Frontal cortex (tissue), 4 donors: ENCODE results near the gene PCCB. TPM values are rescaled to one million over a fixed set of nuclear protein-coding genes. Genes with fewer than 3 reads are reported as not detected.
"Not testable (repeated sequence)": the region's sequence is repeated elsewhere in the genome, so short reads cannot be mapped to it uniquely, and the experiment has no call there.

Source experiments
- DNase-seq, 2 donors: peaks; one replicate each; pipeline ENCODE4 v3.0.0; 2012; ENCODE audit warnings: low spot score in 2 of 2
- FAIRE-seq: peaks from 2 replicates; lab custom pipeline; 2012; peaks lifted over from hg19 to GRCh38; lab: Jason Lieb, UNC
- total RNA-seq: library from RNA; depleted of rRNA; stranded (reverse); fragments of >200 nt; gene quantifications from one replicate; pipeline ENCODE4 v1.2.3, GENCODE V29; 2014
- donor health status: control.
- donor health status: control.
- donor health status: control.

The PCCB gene
- 41.2 TPM for total RNA-seq

DNA sequence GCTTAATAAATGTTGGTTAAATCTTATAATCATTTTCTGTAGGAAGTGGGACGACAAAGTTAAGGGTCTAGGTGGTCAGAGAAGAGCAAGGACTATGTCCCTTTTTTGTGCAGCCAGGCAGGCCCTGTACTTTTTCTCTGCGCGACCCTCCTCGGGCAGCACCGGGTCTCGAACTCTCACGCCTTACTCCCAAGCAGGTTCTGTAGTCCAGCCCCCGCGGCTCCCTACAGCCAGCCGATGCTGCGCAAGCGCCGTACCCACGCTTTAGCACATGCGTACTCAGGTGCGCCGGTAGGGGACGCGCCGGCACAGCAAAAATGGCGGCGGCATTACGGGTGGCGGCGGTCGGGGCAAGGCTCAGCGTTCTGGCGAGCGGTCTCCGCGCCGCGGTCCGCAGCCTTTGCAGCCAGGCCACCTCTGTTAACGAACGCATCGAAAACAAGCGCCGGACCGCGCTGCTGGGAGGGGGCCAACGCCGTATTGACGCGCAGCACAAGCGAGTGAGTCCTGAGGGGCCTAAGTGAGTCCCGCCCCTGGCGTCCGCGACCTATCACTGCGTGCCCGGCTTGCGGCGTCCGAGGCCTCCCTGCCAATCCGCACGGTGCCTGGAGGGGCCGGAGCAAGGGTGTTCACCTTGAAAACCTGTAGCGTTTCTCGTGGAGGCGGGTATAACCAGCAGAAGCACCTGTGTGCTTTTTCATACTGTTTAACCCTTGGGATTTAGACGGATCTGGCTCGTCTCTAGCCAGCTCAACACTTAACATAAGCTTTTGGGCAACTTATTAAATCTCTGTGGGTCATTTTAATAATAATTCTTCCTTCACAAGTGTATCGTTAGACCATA is at the start of gene PCCB:
PCCB (plus strand) TSS at position 282 of the 844 bp plus-strand sequence; CDS start at position 318, 36 bp downstream.
- no peak for FAIRE-seq
- peak; percentile 74 to 81 for DNase-seq

DNA sequence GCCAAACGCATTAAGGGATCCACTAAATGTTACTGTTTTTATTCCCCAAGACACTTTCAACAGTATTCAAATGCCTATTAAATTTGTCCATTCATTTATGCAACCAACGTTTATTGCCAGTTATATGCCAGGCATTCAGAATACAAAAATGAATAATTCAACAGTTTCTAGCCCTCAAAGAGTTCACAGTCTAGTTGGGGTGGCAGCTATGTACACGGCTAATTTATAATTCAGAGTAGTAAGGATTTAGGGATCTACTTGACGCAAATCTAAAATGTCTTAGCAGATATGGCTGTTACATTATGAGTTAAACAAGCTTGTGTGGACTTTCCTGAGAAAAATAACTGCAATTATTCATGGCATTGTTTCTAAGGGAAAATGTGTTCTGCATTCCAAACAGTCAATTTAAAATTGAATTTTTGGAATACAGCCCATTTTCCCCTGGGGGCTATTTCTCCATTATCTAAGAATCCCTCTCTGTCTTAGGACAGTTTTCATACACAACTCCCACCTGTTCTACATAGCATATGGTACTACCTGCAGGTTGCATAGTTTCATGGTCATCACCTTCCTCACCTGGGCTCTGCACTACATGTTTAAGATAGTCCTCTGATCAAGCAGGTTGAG is 42.5 kb upstream of the PCCB start:
- FAIRE-seq (no peak), DNase-seq (no peak)

DNA sequence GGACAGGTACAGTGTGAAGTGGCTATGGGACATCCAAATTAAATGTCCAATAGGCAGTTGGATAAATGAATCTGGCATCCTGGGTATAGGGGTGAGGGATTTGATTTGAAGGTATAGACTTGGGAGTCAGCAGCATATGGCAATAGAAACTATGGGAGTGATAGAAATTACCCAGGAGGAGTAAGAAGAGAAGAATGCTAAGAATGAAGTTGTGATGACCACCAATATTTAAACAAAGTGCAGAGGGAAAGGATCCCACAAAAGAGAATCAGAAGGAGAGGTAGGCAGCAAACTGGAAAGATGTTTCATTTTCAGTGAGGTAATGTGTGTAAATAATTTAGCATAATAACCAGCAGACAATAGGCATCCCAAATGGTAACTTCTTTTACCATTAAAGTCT is 40.2 kb upstream of the PCCB start:
- no peak for FAIRE-seq
- DNase-seq: no peak

DNA sequence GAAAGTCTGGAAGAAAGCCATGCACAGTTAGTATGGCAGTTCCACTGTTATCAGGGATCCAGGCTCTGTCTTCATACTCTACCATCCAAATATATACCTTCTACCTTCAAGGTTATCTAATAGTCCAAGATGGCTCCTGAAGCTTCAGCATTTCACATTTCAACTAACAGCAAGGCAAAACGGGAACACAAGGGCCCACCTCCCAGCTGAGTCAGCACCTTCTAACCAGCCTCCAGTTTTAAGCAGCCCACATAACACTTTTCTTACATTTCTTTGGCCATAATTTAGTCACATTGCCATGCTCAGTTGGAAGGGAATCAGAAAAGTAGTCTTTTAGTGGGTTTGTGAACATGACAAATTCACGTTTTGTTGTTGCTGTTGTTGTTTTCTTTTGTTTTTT is 38.6 kb upstream of the PCCB start:
- no peak for DNase-seq
- FAIRE-seq: no peak

DNA sequence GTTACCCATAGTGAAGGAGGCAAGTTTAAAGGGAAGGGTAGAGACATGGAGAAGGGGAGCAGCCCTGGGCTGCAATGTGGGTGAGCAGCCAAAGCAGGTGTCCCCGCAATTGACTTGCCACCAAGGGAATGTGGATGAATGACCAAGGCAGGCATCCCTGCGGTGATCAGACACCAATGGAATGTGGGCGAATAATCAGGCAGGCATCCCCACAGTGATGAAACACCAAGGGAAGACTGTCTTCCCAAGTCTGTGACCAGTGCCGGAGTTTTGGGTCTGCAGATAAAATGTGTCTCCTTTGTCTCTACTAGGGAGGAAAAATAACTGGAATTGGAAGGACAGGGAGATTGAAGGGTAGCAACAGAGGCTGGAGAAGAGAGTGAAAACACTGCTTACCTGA is 27.4 kb upstream of the PCCB start:
- not testable (repeated sequence) for FAIRE-seq, DNase-seq

DNA sequence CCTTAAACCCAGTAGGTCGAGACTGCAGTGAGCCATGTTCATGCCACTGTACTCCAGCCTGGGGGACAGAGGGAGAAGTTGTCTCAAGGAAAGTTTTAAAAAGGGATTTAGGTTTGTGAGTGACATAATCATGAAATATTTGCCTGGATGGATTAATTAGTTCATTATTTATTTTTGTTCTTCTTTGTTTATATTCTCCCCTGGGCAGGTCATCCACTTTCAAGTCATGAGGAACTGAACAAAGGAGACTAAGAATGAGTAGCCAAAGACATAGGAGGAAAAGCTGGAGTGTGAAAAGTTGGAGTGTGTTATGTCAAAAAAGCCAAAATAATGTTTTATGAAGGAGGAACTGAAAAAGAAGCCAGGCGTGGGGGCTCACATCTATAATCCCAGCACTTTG is 17.7 kb upstream of the PCCB start:
- no peak for FAIRE-seq

DNA sequence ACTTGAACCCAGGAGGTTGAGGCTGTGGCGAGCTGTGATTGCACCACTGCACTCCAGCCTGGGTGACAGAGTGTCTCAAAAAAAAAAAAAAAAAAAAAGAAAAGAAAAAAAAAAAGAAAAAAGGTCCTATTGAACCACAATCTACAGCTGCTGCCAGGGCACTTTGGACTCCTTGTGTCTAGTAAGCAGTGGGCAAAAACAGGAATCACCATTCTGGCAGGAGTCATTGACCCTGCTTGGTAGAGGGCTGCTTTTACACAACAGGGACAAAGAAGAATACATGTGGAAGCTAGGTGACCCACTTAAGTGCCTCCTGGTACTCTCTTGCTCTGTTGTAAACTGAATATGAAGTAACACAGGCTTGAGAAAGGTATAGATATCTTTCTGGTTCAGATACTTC is 14.6 kb upstream of the PCCB start:
- DNase-seq: no peak
- no peak for FAIRE-seq

More for the DNA sequence above, 17.7 kb upstream of the PCCB start:
- DNase-seq: no peak

DNA sequence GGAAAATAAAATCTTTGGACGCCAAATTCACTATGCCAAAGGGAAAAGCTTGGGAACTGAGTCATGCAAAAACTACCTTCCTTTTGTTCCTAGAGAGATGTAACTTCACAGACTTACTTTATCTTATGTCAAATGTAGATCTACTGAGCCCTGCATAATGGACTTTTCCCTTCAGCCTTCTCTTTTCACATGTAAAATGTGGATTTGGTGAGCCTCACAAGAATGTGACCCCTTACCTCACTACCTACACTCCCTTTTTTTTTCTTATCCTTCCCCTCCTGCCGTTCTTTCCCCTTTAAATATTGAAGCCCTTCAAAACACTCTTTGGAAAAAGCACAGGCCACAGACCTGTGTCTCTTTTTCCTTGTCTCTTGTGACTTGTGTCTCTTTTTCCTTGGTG is 14.0 kb upstream of the PCCB start:
- FAIRE-seq: no peak
- DNase-seq: no peak

DNA sequence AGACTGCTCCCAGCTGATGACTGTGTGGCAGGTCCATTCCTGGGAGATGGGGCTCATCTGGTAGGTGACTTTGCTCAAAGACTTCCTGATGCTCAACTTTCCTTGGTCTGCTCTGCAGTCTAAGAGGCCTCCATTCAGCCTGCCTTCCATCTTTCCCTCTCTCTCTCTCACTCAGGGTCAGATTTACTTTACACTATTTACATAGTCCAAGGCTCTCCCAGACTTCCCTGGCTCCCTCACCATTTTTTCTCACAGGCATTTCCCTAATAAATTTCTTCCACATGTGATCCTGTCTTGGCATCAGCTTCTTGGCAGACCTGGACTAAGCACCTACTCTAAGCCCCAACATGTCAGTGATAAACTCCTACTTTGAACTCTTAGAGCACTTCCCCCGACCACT is 13.0 kb upstream of the PCCB start:
- no peak for DNase-seq
- no peak for FAIRE-seq

DNA sequence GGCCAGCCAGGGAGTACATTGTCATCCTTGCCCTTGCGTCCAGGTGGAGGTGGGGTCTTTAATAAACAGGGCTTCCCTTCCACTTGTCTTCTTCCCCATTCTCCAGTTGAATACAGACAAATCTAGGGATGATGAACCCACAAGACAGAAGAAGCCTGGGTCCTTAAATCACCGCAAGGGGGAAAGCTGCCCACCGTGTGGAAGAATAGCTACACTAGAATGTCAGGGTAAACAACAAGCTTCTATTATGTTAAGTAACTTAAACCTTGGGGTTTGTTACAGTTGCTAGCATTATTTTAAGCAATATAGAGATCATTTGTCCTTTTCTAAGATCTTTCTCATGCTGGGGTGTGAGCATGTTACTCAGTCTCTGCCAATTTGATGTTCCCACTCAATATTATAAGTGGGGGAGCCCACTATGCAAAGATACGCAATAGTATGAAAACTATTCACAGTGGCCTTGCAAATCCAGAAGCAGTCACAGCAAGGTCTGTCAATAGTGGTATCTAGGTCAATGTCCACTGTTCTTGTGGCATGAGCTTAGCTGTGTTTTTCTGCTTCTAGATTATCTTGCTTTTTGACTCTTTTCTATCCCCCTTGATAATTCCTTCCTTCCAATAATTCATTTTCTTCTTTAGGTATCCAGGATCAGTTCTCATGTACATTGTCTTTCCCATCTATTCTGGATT is 12.0 kb upstream of the PCCB start:
- DNase-seq (no peak), FAIRE-seq (no peak)

DNA sequence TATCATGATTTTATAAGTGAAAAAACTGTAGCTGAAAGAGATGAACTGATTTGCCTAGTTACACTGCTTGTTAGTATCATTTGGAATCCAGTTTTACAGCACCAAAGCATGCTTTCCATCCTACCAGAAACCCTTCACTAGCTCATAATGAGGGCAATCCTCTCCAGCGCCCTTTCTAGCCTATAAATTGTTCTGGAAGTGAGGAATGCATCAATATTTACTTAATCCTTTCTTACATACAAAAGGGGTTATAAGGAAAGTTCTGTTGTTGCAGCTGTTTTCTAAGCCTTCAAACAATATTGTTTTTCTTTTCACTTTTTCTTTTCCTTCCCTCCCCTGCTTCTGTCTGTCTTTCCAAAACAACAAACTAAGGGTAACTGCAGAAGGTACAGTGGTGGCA is 11.0 kb upstream of the PCCB start:
- FAIRE-seq (no peak), DNase-seq (no peak)

DNA sequence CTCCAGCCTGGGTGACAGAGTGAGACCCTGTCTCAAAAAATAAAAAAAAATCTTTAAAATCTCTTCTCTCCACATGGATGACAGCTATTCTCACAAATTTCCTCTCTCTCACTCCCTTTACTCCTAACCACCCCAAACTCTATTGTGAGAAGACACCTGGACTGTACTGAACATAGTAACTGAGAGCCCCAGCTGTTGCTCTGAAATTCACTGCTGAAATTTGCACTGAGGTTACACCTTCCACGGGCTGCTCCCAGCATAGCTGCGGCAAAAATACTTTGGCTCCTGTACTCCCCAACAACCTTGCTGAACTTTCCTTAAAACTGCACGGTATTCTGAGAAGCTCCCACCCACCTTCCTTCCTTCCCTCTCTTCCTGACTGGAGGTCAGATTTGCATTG is 4.4 kb upstream of the PCCB start:
- DNase-seq (no peak), FAIRE-seq (no peak)

DNA sequence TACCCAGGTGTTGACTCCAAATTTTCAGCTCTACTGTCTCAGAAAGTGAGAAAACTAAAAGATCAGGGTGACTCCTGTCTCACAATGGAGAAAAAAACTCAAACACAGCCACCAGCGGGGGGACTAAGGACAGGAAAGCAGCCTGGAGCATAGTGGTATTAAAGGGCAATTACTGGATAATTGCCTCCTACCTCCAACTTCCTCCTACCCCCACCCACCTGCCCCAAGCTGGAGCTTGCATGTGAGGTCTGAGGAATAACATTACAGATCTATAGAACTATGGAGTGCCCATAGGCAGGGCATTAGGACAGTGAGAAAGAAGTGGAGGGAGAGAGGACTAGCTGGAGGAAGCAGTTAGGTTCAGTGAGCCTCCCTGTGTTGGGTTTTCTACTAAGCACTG is 2.7 kb upstream of the PCCB start:
- FAIRE-seq (no peak), DNase-seq (no peak)

DNA sequence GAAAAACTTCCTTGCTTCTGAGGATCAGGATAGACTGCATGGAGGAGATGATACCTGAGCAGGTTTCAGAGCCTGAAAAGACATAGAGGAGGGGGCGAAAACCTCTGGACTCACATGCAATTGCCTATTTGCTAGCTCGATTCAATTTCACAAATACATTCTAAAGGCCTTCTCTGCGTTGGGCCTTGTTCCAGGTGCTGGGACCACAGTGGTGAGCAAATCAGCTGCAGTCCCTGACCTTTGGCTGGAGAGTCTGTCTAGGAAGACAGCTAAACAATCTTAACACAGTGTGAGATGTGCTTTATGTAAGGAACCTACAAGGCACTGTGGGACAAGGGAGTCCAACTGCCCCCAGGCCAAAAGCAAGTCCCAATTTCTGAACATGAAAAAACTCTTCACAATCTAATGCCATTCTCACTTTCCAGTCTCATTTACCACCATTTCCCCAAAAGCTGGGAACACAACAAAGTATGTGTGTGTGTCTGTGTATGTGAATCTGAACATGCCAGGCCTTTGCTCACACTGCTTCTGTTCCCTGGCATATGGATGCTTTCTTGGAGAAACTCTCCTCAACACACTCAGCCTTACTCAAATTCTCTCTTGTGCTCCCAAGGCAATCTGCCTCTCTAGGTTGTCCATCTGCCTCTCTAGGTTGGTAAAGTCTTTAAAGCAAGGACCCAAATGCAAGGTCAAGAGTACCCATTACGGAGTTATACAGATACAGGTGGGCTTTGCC is 2.1 kb upstream of the PCCB start:
- DNase-seq (no peak), FAIRE-seq (no peak)

DNA sequence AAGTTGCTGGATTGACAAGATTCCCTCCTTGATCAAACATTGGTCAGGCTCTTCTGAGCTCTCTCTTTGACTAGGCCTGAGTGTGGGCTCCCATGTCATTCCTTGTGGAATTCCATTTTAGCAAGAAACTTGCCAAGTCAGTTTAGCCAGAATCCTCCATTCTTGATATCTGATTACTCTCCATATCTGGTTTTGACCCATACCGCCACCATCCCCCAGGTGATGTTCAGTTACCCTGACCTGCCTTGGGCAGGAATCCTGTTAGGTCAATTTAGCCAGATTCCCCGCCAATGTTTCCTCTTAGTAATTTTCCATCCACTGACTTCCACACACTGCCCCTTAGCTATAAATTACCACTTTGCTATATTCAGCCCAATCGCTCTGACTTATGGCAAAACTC is 1.0 kb upstream of the PCCB start:
- no peak for FAIRE-seq
- no peak for DNase-seq

DNA sequence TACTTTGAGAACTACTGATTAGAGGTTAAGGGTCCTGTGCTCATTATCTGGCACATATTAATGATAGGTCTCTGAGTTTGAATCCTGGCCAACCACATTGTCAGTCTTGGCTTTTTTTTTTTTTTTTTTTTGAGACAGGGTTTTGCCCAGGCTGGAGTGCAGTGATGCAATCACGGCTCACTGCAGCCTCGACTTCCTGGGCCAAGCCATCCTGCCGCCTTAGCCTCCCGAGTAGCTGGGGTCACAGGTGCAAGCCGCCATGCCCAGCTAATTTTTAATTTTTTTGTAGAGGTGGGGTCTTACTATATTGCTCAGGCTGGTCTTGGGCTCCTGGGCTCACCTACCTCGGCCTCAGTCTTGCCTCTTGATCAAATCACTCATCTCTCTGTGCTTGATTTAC is 547 bp upstream of the PCCB start:
- DNase-seq (no peak), FAIRE-seq (no peak)

DNA sequence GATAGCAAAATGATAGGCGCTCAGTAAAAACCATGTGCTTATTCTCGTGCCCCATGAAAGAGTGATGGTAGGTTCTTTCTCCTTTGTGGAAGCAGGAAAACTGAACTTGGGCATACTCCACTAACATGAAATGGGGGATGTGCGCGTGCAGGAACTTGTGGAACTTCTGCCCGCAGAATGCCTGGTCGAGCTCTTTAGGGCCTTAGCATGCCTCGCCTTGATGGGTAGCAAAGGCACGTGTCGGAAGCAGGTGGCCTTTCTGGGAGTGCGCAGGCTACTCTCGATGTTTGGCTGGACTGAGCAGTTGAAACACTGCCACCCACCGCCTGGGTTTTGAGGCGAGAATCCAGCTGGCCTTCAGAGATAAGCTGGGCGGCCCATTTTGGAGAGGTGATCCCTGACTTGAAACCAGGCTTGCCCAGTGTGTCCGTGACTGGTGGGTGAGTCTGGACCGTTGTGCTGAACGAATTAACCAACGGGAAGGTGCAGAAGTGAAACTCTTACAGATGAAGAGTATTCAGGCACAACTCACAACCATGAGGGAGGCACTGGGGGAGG is 842 bp downstream of the PCCB start:
- DNase-seq: peak; percentile 47 to 48
- no peak for FAIRE-seq

DNA sequence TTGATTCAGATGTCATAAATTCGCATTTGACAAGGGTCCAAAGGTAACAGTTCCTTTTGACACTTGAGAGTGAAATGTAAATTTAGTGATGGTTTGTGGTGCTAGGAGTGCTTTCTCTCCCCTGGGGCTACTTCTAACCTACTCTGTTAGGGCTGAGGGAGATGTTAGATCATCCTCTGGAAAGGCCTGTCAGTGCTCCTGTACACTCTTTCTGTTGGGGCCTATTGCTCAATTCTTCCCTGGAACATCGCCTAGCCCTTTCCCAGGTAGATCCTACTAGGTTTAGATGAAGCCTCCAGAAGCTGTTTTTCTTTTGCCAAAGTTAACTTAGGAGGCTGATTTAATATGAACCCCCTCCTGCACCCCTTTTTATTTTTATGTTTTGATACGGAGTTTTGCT is 1.4 kb downstream of the PCCB start:
- FAIRE-seq: no peak

DNA sequence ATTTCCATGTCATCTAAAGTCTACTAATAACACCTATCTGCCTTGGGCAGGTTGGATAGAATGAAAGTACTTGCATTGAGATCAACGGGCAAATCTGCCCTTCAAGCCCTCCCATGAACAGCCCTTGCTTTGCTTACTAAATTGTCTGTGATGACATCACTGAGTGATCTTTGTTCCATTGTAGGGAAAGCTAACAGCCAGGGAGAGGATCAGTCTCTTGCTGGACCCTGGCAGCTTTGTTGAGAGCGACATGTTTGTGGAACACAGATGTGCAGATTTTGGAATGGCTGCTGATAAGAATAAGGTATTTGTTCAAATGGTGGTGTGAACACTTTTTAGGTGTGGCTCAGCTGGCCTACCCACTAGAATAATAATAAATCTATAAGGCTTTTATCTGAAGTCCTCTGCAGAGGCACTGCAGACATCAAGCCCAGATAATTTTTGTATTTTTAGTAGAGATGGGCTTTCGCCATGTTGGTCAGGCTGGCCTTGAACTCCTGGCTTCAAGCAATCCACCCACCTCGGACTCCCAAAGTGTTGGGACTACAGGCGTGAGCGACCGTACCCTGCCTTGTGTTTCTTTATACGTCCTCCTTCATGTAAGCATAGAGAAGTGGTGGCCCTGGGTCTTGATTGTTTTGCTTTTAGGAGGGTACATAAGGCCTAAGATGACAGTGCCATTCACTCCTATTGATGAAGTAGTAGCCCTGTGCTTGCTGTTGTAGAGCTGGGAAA is 5.7 kb downstream of the PCCB start:
- FAIRE-seq (no peak), DNase-seq (peak; percentile 29 to 39)

More for the DNA sequence above, 1.4 kb downstream of the PCCB start:
- no peak for DNase-seq
